ENCODE data around the gene WNT7B.

- TF ChIP-seq CTCF (IDR thresholded peaks at IDR 0.05) (no peak), POLR2A (IDR thresholded peaks at IDR 0.05) (no peak)
These were observed 71.5 kb downstream of the WNT7B start for GRCh38 chr22:45905326-45905923.

Data from testis (tissue), 2 donors.